Cardiac muscle cell (in vitro differentiated cells and primary cell): ENCODE data around the gene CCDC34. TPM values are rescaled to one million over a fixed set of nuclear protein-coding genes. Genes with fewer than 3 reads are reported as not detected.
A peak's percentile ranks its signal among the peaks of the same experiment; 100 is the strongest.

Experiments
- DNase-seq, 2 donors: peaks; one replicate each; pipeline versions ENCODE4 v3.0.0 to v3.0.0-alpha.2; 2010 to 2017; ENCODE audit warnings: low read depth in 1 of 2, low spot score in 1 of 2
- H3K27ac ChIP-seq: fragments of 200-600 bp; sonication (generic); 2 replicates; pipeline ENCODE4 v1.5.1; 2016
- H3K27me3 ChIP-seq: fragments of 200-600 bp; sonication (generic); 2 replicates; pipeline ENCODE4 v1.6.0; 2016; ENCODE audit warnings: control low read depth
- H3K36me3 ChIP-seq: fragments of 200-600 bp; sonication (generic); 2 replicates; pipeline ENCODE4 v1.5.1; 2016; ENCODE audit warnings: control low read depth
- H3K4me1 ChIP-seq: fragments of 200-600 bp; sonication (generic); 2 replicates; pipeline ENCODE4 v1.8.1; 2017; ENCODE audit warnings: low read depth, mild to moderate bottlenecking, mixed run types
- H3K4me3 ChIP-seq: fragments of 200-600 bp; sonication (generic); 2 replicates; pipeline ENCODE4 v1.5.1; 2016; ENCODE audit warnings: mild to moderate bottlenecking
- H3K9me3 ChIP-seq: fragments of 200-600 bp; sonication (generic); 2 replicates; pipeline ENCODE4 v1.5.1; 2017; ENCODE audit warnings: low read depth, mild to moderate bottlenecking, control low read depth
- polyA plus RNA-seq: library from polyadenylated mRNA; unstranded; fragments of >200 nt; fragmentation: Nextera tagmentation; extraction: Ambion mirVana; gene quantifications from 2 replicates; pipeline ENCODE4 v1.2.1, GENCODE V29; 2016
- total RNA-seq: library from RNA; depleted of rRNA; stranded (reverse); fragments of >200 nt; gene quantifications from 2 replicates; pipeline ENCODE4 v1.2.3, GENCODE V29; 2016
- TF ChIP-seq, protein P1 (sequence below): IDR thresholded peaks from 2 replicates; pipeline ENCODE4 v1.5.1; 2012; ENCODE audit warnings: low read depth, mild to moderate bottlenecking, low read length

CCDC34 gene
- total and polyA plus RNA-seq, 2 experiments from 2014 or later = 12.8 to 21.1 TPM

DNA sequence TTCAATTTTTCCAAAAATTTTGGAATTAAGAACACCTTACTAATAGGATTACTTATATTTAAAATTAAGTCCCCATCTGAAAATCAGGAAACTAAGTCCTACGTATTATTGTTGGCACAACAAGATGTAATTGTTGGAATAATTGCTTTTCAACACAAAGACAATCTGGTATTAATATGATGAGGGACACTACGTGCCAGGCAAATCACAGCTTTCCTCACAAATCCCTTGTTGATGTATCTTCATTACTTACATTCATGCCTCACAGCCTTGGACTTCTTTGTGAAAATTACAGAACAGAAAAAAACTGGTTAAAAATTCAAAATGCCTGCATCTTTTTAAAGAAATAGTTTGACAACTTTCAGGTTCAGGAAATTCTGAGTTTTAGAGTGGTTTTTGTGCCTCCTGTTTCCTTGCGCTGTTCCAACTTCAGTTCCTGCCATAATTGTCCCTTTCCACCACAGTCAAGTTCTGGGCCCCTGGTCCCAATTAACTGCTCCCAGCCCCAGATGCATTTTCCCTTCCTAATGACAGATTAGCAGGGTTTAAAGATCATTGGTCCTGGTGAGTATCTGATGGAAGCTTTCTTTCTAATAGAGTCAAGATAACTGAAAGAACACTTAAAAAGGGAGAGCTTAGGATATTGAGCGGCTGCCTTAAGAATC lies 23.3 kb upstream of the CCDC34 start:
- Histone ChIP-seq H3K9me3 (no peaks in the 10 kb centered on the region), H3K4me3 (no peak overlapping the region), H3K36me3 (peaks cover 25% of the 10 kb centered on the region), H3K27me3 (no peaks in the 10 kb centered on the region), H3K27ac (peak overlapping the region; percentile 42), H3K4me1 (peaks cover 53% of the 10 kb centered on the region)
- TF ChIP-seq, protein P1, sequence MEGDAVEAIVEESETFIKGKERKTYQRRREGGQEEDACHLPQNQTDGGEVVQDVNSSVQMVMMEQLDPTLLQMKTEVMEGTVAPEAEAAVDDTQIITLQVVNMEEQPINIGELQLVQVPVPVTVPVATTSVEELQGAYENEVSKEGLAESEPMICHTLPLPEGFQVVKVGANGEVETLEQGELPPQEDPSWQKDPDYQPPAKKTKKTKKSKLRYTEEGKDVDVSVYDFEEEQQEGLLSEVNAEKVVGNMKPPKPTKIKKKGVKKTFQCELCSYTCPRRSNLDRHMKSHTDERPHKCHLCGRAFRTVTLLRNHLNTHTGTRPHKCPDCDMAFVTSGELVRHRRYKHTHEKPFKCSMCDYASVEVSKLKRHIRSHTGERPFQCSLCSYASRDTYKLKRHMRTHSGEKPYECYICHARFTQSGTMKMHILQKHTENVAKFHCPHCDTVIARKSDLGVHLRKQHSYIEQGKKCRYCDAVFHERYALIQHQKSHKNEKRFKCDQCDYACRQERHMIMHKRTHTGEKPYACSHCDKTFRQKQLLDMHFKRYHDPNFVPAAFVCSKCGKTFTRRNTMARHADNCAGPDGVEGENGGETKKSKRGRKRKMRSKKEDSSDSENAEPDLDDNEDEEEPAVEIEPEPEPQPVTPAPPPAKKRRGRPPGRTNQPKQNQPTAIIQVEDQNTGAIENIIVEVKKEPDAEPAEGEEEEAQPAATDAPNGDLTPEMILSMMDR = no peak
- DNase-seq = no peak

DNA sequence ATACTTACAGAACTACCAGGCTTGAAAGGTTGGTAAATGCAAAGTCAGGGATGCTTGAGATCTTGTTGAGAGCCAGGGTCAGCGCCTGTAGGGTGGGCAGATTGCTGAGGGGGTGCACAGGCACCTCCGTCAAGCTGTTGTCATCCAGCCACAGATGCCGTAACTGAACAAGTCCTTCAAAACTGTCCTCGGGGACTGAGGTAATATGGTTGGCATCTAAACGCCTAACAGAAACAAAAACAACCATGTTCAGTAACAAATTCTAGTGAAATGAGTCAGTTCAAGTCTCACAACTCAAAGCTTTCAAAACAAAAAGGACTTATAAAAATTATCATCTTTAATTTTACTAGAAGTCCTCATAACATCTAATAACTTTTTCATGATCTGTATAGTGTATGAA lies 22.2 kb upstream of the CCDC34 start:
- Histone ChIP-seq H3K27ac (peak overlapping the region; percentile 37), H3K9me3 (no peaks in the 10 kb centered on the region), H3K4me3 (no peak overlapping the region), H3K36me3 (peaks cover 33% of the 10 kb centered on the region), H3K27me3 (no peaks in the 10 kb centered on the region), H3K4me1 (peaks cover 42% of the 10 kb centered on the region)
- TF ChIP-seq, protein P1 = no peak
- DNase-seq = peak in 1 of 2 donors; percentile 73

DNA sequence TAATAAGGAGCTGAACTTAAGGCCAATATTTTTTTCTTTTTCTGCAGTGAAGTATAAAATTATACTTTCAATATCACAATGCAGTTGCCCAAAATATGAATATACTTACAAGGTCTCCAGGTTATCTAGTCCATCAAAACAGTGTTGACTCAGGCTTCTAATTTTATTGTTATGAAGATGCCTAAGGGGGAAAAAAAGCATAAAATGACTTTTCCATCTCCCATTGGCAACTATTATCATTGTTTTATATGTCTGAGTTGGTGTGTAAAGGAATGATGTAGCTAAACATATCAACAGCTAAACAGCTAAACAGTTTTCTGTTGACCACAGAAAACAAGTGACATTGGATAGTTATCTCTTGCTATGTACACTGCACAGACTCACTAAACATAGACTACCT lies 21.2 kb upstream of the CCDC34 start:
- H3K4me3 ChIP-seq = no peak overlapping the region
- peak overlapping the region; percentile 37 for H3K27ac ChIP-seq
- no peak for DNase-seq
- TF ChIP-seq, protein P1 = no peak
- H3K36me3 ChIP-seq = peaks cover 33% of the 10 kb centered on the region
- H3K27me3 ChIP-seq = no peaks in the 10 kb centered on the region
- H3K4me1 ChIP-seq = peaks cover 36% of the 10 kb centered on the region
- no peaks in the 10 kb centered on the region for H3K9me3 ChIP-seq

DNA sequence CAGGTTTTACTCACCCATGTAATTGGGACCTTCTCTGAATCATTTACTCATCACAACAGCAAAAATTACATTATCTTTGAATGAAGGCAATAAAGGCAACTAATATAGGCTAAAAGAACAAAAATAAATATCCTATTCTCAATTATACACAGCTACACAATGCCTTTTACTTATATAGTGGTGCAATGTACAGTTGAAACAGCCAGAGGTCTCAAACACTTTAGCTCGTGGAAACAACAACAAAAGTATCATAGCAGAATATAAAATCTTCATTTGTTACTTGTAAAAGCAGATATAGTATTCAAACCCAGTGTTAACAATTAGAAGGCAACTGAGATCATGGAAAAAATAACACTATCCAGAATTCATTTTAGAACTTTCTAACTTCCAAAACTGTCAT lies 20.6 kb upstream of the CCDC34 start:
- no peak overlapping the region for H3K27ac ChIP-seq
- no peak overlapping the region for H3K4me3 ChIP-seq
- H3K9me3 ChIP-seq = no peaks in the 10 kb centered on the region
- H3K4me1 ChIP-seq = peaks cover 31% of the 10 kb centered on the region
- no peaks in the 10 kb centered on the region for H3K27me3 ChIP-seq
- H3K36me3 ChIP-seq = peaks cover 34% of the 10 kb centered on the region
- DNase-seq = no peak
- TF ChIP-seq, protein P1 = no peak

DNA sequence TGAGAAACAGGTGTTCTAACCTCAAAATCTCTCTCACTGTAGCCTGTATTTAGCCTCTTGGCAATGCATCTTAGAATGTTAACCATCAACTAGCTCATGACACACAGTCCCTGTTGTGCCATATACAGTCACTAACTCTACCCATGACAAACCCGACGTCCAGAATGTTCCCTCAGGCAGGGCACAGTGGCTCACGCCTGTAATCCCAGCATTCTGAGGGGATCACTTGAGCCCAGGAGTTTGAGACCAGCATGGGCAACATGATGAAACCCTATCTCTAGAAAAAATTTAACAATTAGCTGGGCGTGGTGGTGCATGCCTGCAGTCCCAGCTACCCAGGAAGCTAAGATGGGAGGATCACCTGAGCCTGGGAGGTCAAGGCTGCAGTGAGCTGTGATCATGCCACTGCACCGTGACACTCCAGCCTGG lies 18.2 kb upstream of the CCDC34 start:
- no peak for DNase-seq

More for the DNA sequence above, 18.2 kb upstream of the CCDC34 start:
- H3K4me3 ChIP-seq = no peak overlapping the region
- no peaks in the 10 kb centered on the region for H3K27me3 ChIP-seq
- TF ChIP-seq, protein P1 = no peak
- H3K36me3 ChIP-seq = peaks cover 47% of the 10 kb centered on the region
- no peaks in the 10 kb centered on the region for H3K9me3 ChIP-seq
- H3K27ac ChIP-seq = peak overlapping the region; percentile 13
- H3K4me1 ChIP-seq = peaks cover 10% of the 10 kb centered on the region
